Mesothelial cell of epicardium (in vitro differentiated cells): ENCODE data around the gene SUN3. TPM values are rescaled to one million over a fixed set of nuclear protein-coding genes. Genes with fewer than 3 reads are reported as not detected.
"Not testable (repeated sequence)": the region's sequence is repeated elsewhere in the genome, so short reads cannot be mapped to it uniquely, and the experiment has no call there.

Experiments
- DNase-seq, 2 experiments: peaks; one replicate each; pipeline ENCODE4 v3.0.0; 2021; ENCODE audit warnings: low spot score in 2 of 2; ENCODE audit not compliant: unreplicated experiment in 2 of 2
- H3K27ac Mint-ChIP-seq: 2 replicates; pipeline ENCODE4 v1.8.0; 2021; ENCODE audit warnings: mixed read lengths
- H3K27me3 Mint-ChIP-seq: 2 replicates; pipeline ENCODE4 v1.8.0; 2021; ENCODE audit warnings: low read depth, mixed read lengths
- H3K36me3 Mint-ChIP-seq: 2 replicates; pipeline ENCODE4 v1.8.0; 2021; ENCODE audit warnings: mixed read lengths
- H3K4me1 Mint-ChIP-seq: 2 replicates; pipeline ENCODE4 v1.8.0; 2021; ENCODE audit warnings: mixed read lengths
- H3K4me3 Mint-ChIP-seq: 2 replicates; pipeline ENCODE4 v1.8.0; 2021; ENCODE audit warnings: mild to moderate bottlenecking, moderate library complexity, mixed read lengths
- H3K9me3 Mint-ChIP-seq: 2 replicates; pipeline ENCODE4 v1.8.0; 2021; ENCODE audit warnings: mixed read lengths
- total RNA-seq: library from RNA; stranded (reverse); gene quantifications from 3 replicates; pipeline ENCODE4 v1.2.1, GENCODE V29; 2021
- TF ChIP-seq, protein P1 (sequence below): fragments of 200-600 bp; sonication (generic); IDR thresholded peaks from one replicate; pipeline ENCODE4 v1.5.0; 2021; ENCODE audit warnings: antibody characterized with exemption; ENCODE audit not compliant: unreplicated experiment

Gene SUN3
- total RNA-seq, 1 donor from 2014 or later = not detected

DNA sequence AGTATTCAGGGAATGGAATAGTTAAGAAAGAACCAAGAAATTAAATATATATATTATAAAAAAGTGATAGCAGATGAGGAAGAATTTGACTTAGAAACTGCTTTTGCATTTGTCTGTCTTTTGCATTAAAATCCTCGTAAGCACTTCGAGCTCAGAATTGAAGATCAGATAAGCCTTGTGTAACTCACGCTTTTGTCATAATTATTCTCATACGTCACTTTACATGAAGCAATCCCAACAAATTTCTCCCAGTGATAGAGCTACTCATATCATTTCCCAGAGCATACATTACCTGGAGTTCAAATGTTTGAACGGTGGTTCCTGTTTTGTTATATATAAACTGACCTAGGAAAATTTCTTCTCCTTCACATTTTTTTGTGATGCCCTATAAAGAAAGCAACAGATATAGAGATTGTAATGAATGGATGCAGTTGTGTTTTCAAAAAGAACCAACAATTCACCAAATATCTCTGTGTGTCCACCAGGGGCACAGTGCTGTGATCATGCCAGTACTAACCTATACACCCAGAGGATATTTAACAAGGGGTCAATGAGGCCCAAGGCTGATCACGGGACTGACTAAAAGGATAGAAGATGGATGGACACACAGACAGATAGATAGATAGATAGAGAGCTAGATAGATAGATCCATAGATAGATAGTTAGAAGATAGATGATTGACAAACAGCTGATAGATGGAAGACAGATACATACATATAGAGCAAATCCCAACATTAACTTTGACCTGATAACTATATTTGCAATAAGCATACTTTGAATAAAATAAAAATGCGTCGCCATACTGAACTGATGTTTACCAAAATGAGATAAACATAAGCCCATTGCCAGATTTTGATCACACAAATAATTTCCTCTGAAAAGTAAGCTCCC, 40.2 kb downstream of the SUN3 start:
- Mint-ChIP-seq H3K36me3 (no peaks in the 10 kb centered on the region), H3K27me3 (no peaks in the 10 kb centered on the region), H3K27ac (peak overlapping the region; percentile 9), H3K4me3 (no peak overlapping the region), H3K4me1 (peaks cover 36% of the 10 kb centered on the region), H3K9me3 (no peaks in the 10 kb centered on the region)
- no peak for DNase-seq
- TF ChIP-seq, protein P1, sequence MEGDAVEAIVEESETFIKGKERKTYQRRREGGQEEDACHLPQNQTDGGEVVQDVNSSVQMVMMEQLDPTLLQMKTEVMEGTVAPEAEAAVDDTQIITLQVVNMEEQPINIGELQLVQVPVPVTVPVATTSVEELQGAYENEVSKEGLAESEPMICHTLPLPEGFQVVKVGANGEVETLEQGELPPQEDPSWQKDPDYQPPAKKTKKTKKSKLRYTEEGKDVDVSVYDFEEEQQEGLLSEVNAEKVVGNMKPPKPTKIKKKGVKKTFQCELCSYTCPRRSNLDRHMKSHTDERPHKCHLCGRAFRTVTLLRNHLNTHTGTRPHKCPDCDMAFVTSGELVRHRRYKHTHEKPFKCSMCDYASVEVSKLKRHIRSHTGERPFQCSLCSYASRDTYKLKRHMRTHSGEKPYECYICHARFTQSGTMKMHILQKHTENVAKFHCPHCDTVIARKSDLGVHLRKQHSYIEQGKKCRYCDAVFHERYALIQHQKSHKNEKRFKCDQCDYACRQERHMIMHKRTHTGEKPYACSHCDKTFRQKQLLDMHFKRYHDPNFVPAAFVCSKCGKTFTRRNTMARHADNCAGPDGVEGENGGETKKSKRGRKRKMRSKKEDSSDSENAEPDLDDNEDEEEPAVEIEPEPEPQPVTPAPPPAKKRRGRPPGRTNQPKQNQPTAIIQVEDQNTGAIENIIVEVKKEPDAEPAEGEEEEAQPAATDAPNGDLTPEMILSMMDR = peak; percentile 35

DNA sequence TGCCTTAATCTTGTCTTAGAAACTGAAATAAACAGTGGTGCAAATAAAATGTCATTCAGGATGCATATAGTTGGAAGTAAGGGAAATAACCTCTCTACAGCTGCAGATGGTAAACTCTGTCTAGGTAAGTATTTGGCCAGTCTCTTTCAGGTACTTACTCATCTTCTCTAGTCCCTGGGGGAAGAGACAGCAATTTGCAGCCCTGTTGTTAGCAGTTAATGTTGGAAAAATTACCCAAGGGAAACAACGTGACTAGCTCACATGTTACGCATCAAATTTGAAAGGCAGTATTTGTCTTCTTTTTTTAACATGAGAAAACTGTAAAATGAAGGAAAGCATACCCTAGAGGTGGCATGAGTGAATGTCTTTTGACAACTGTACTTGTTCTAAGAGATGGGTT, 46.3 kb downstream of the SUN3 start:
- Mint-ChIP-seq H3K4me1 (peaks cover 23% of the 10 kb centered on the region), H3K36me3 (peaks cover 5% of the 10 kb centered on the region), H3K27me3 (no peaks in the 10 kb centered on the region), H3K4me3 (no peak overlapping the region), H3K27ac (no peak overlapping the region), H3K9me3 (no peaks in the 10 kb centered on the region)
- no peak for DNase-seq
- TF ChIP-seq, protein P1 = no peak

DNA sequence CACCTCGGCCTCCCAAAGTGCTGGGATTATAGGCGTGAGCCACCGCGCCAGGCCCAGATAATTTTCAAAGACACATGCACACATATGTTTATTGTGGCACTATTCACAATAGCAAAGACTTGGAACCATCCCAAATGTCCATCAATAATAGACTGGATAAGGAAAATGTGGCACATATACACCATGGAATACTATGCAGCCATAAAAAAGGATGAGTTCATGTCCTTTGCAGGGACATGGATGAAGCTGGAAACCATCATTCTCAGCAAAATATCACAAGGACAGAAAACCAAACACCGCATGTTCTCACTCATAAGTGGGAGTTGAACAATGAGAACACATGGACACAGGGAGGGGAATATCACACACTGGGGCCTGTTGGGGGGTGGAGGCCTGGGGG, 48.3 kb downstream of the SUN3 start:
- DNase-seq, H3K27me3 Mint-ChIP-seq, H3K9me3 Mint-ChIP-seq, H3K36me3 Mint-ChIP-seq, H3K27ac Mint-ChIP-seq, H3K4me3 Mint-ChIP-seq: not testable (repeated sequence)
- H3K4me1 Mint-ChIP-seq = peaks cover 23% of the 10 kb centered on the region

DNA sequence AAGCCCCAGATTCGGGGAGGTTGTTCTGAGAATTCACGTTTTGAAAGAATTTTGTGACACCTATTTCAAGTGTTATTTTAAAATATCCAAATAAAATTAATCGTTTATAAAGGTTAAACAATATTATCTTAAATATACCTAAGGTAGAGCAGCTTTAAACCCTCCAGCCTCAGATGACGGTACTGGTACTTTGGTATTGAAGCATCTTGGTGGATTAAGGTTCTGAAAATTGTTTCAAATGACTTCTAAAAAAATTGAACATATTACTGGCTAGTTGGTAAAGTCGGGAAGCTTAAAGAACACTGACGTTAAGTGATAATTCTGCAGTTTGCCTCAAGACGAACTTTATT, 49.1 kb downstream of the SUN3 start:
- Mint-ChIP-seq H3K27me3 (no peaks in the 10 kb centered on the region), H3K4me1 (peaks cover 23% of the 10 kb centered on the region), H3K36me3 (peaks cover 8% of the 10 kb centered on the region), H3K9me3 (no peaks in the 10 kb centered on the region), H3K4me3 (peak overlapping the region; percentile 91), H3K27ac (peak overlapping the region; percentile 96)
- TF ChIP-seq, protein P1 = no peak
- no peak for DNase-seq

DNA sequence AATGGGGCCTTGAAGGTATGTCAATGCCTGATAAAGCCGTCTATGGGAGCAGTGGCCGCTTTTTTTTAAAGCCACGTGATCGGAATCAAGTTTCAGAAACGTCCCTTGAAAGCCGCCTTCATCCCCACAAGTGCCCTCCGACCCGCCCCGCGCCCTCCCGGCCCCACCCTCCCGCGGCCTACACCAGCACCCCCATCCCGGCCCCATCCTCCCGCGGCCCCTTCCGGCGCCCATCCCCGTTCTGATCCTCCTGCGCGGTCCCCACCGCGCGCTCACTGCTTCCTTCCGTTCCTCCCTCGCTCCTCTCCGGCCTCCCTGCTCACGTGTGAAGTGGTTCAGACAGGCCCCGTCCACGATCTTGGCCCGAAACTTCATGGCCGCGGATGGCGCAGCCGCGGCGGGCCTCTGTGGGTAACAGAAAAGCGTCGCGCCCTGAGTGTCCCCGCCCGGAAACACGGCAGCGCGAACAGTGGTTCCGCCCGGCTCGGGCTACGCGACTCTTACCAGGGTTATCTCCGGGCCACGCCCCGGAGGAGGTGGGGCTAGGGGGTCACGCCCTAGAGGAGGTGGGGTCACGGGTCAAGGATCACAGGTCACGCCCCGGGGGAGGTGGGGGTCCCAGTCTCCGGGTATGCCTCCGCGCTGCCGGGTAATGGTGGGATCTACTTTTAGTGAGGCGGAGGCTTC, 49.6 kb downstream of the SUN3 start, which contains the start of gene HUS1:
Gene HUS1 (minus strand): TSS at position 471 of the 687 bp plus-strand sequence. CDS start 96 bp downstream, at position 375.
- H3K36me3 Mint-ChIP-seq = peaks cover 12% of the 10 kb centered on the region
- H3K4me1 Mint-ChIP-seq = peaks cover 23% of the 10 kb centered on the region
- H3K27ac Mint-ChIP-seq = peak within 1 kb of the TSS; percentile 96
- no peaks in the 10 kb centered on the region for H3K27me3 Mint-ChIP-seq
- peak within 1 kb of the TSS; percentile 91 for H3K4me3 Mint-ChIP-seq
- peak; percentile 48 to 72 for DNase-seq
- TF ChIP-seq, protein P1 = no peak
- no peaks in the 10 kb centered on the region for H3K9me3 Mint-ChIP-seq

DNA sequence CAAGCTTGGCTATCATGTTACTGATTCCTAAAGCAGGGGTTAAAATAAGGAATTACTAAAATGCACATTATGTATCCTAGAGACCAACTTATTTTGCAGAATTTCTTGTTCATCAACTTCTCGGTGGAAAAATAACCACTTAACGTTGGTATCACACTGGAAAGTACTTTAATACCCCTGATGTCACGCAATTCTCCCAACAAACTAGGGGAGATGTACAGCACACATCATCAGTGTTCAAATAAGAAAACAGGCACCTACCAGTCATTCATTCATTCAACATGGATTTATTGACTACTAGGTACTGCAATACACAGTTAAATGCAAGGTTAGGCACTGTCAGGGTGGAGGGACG, 50.1 kb downstream of the SUN3 start:
- H3K27me3 Mint-ChIP-seq = no peaks in the 10 kb centered on the region
- peaks cover 17% of the 10 kb centered on the region for H3K36me3 Mint-ChIP-seq
- TF ChIP-seq, protein P1 = no peak
- peak overlapping the region; percentile 91 for H3K4me3 Mint-ChIP-seq
- H3K27ac Mint-ChIP-seq = peak overlapping the region; percentile 80
- DNase-seq = no peak
- no peaks in the 10 kb centered on the region for H3K9me3 Mint-ChIP-seq
- peaks cover 23% of the 10 kb centered on the region for H3K4me1 Mint-ChIP-seq
